HG03135 (cell line): ENCODE data around the gene ATP6V0C.
"Not testable (repeated sequence)": the region's sequence is repeated elsewhere in the genome, so short reads cannot be mapped to it uniquely, and the experiment has no call there.

ENCODE experiments used
- ATAC-seq: cut with Tn5 transposase; IDR thresholded peaks from one replicate; pipeline ENCODE4 v1.9.1; 2021; ENCODE audit warnings: mild to moderate bottlenecking, moderate library complexity; ENCODE audit not compliant: unreplicated experiment

Gene ATP6V0C

DNA sequence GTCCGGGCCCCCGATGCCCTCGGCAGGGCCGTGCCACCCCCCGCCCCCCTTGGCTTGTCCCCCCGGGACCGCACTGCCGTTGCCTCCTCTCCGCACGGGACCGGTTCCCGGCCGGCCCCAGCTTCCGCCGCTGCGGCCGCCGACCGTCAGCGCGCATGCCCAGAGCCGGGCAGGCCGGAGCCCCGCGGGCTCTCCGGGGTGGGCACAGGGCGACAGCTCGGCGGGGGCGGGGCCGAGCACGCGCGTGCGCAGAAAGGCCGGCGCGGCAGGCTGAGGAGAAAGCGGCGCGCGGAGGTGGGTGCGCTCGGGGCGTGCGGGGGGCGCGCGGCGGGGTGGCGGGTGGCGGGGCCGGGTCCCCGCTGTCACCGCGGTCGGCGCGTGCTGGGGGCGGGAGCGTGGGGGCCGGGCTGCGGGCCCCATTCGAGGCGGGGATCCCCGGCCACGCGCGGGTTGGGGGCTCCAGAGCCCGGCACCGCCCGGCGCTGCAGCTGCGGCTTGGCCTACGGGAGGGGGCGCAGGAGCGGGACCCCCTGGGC is 38.8 kb upstream of the ATP6V0C start, which contains the start of gene TBC1D24:
TSS of gene TBC1D24 (plus strand) at position 251 of the 536 bp plus-strand sequence. CDS start 21,022 bp downstream, outside the sequence.
- ATAC-seq = peak; percentile 56

GRCh38 chr16:2475413-2476344 is 38.1 kb upstream of the ATP6V0C start:
- ATAC-seq = peak; percentile 7

DNA sequence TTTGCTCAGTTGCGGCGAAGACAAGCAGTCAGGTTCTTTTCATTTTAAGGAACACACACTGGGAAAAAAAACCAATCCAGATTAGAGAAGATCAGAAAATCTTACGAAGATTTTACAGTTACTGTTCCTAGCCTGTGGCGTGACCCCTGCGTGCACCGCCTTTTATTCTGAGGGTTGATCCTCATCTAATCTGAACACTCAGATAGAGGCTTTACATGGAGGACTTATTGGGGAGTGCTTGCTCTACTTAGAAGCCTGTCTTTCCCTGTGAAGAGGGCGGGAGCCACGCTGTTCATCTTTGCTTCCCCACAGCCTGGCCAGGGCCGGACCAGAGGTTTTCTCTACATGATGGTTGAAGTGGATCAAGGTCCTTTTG is 37.4 kb upstream of the ATP6V0C start:
- ATAC-seq = no peak

- ATAC-seq = no peak
Measured at GRCh38 chr16:2476741-2477140, 37.0 kb upstream of the ATP6V0C start.

GRCh38 chr16:2477327-2477726 is 36.4 kb upstream of the ATP6V0C start:
- ATAC-seq = no peak

DNA sequence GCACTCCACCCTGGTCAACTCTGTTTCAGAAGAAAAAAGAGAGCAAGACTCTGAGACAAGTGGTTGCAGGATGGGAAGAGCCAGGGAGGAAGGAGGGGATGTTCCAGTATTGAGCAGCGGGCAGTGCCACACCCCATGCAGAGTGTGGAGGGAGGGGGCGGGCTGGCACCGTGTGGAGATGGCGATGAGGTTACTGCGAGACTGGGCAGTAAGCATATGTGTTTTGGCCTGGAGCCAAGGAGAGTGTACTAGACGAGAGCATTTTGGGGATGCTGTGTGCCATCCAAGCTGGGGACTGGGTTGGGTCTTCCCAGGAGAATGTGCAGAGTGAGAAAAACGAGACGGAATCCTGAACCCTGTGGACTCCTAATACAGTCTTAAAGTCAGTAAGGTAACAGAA is 35.5 kb upstream of the ATP6V0C start:
- ATAC-seq = no peak

DNA sequence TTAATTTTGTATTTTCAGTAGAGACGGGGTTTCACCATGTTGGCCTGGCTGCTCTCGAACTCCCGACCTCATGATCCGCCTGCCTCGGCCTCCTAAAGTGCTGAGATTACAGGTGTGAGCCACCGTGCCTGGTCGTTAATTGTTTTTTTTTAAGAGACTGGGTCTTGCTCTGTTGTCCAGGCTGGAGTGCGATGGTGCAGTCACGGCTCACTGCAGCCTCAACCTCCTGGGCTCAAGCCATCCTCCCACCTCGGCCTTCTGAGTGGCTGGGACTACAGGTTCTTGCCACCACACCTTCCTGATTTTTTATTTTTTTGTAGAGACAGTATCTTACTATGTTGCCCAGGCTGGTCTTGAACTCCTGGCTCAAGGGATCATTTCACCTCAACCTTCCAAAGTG is 33.8 kb upstream of the ATP6V0C start:
- not testable (repeated sequence) for ATAC-seq

- ATAC-seq = no peak
Measured at GRCh38 chr16:2480948-2481347, 32.8 kb upstream of the ATP6V0C start.

- ATAC-seq = no peak
Measured at GRCh38 chr16:2481676-2482075, 32.1 kb upstream of the ATP6V0C start.

GRCh38 chr16:2482249-2482648 is 31.5 kb upstream of the ATP6V0C start:
- no peak for ATAC-seq

- no peak for ATAC-seq
Measured at GRCh38 chr16:2482708-2483534, 30.8 kb upstream of the ATP6V0C start.

GRCh38 chr16:2483939-2484897 is 29.5 kb upstream of the ATP6V0C start:
- no peak for ATAC-seq

GRCh38 chr16:2484898-2485508 is 28.7 kb upstream of the ATP6V0C start:
- ATAC-seq = no peak

- ATAC-seq = no peak
Measured at GRCh38 chr16:2485811-2486507, 27.8 kb upstream of the ATP6V0C start.

DNA sequence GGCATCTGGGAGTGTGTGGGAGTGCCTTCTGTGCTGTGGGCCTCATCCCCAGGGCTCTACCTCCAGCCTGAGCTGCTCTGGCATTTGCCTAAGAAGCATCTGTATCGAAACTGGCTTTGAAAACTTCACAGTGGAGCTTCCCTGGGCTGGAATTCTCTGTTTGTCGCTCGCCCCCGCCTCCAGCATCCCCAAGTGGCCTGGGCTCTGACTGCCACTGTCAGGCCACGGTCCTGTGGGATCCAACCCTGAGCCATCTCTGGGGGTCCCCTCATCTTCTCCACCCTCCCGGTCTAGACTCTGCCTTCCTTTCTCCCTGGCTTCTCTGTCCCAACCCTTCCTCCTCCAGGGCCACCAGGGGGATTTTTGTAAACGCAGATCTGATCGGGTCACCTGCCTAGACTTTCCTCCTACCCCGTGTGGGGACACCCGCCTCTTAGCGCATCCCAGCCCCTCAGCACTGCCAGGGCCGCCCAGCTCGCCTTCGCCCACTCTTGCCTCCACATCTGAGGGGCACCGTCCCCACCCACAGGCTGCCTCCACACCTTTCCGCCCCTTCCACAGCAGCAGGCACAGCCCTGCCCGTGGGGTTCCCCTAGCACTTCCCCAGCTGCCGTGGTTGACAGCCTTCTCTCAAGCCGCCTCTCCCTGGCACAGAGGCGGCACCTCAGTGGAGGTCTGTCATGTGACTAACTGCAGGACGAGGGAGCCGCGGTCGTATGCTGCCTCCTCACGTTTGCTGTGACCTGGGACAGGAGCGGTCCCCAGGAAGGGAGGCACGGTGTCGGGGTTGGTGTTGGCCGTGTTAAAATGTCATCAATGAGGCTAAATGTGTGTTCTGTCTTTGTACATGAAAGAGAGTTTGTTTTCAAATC is 26.9 kb upstream of the ATP6V0C start:
- peak; percentile 65 for ATAC-seq

DNA sequence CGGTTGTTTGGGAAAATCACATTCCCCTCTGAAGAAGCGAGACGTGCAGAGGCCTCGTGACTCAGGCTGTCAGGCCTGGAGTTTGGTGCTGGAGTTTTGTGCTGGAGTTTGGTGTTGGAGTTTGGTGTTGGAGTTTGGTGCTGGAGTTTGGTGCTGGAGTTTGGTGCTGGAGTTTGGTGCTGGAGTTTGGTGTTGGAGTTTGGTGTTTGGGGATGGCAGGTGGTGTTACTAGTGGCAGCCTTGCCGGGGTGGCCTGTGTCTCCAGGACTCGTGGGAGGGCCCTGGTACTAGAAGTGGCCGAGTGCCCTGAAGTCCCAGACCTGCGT is 26.3 kb upstream of the ATP6V0C start:
- ATAC-seq = no peak

DNA sequence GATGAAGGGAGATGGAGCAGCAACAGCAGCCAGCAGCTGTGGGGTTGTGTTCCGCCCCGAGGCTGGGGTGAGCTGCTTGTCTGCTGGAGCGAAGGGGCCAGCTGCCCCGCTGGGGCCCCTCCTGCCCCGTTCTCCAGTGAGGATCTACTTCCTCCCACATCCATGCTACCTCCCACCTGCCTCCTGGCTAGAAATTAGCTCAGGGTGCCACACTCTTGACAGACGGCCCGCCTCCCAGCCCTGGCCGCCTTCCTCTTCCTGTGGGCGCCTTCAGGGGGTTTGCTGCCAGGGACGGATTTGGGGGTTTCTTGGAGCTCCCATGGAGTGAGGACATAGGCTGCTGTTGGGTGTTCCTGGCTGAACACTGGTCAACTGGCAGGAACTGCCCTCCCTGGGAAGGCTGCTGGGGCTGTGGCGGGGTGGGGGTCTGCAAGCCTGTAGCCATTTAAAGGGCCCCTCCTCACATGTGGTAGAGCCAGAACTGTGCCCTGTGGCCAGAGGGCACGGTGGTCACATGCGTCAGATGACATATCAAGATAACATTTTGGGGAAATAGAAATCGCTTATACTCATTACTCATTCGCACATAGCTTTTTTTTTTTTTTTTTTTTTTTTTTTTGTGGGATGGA is 25.7 kb upstream of the ATP6V0C start:
- no peak for ATAC-seq

GRCh38 chr16:2489581-2489980 is 24.2 kb upstream of the ATP6V0C start:
- ATAC-seq = no peak
